GM21737 (cell line): ENCODE results near the gene VSX1.

Experiments used
- ATAC-seq: cut with Tn5 transposase; IDR thresholded peaks from one replicate; pipeline ENCODE4 v1.9.1; 2021; ENCODE audit warnings: mild to moderate bottlenecking, moderate library complexity; ENCODE audit not compliant: unreplicated experiment

The VSX1 gene

DNA sequence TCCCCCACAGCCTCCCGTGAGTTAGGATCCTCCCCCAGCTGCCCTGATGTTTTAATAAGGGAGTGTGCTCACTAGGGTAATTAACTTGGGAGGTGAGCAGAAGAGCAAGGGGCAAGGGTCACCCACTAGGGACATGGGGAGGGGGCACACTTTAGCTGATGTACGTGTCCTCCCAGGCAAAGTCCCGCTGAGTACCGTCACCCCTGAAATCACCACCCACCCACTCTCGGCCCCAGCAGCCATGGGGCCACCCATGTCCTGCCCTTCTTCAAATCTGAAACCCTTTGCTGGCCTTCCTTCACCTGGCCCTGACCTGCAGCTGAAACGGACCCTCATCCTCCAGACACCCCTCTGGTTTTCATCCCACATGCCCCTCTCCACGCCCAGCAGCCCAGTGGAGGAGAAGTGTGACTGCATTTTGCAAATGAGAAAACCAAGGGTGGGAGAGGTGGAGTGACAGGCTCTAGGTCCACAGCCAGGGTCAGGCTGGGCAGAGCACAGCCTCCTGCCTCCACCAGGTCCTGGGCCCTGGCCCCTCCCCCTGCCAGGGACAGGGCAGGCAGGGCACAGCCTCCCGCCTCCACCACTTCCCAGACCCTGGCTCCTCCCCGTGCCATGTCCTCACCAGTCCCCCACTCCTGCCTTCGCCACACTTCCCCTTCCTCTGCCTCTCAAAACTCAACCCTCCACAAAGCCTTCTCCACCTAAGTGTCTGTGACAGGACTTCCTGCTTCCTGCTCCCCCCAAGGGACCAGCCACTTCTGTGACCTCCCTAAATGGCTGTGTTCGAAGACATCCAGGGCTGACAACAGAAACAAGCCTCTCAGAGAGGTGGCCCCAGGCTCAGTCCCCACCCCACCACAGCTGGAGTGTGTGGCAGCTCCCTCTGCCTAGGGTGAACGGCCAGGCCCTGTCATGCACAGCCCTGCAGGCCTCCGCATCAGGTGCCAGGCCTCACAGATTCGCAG is 39.1 kb downstream of the VSX1 start:
- ATAC-seq, result peak; percentile 91

DNA sequence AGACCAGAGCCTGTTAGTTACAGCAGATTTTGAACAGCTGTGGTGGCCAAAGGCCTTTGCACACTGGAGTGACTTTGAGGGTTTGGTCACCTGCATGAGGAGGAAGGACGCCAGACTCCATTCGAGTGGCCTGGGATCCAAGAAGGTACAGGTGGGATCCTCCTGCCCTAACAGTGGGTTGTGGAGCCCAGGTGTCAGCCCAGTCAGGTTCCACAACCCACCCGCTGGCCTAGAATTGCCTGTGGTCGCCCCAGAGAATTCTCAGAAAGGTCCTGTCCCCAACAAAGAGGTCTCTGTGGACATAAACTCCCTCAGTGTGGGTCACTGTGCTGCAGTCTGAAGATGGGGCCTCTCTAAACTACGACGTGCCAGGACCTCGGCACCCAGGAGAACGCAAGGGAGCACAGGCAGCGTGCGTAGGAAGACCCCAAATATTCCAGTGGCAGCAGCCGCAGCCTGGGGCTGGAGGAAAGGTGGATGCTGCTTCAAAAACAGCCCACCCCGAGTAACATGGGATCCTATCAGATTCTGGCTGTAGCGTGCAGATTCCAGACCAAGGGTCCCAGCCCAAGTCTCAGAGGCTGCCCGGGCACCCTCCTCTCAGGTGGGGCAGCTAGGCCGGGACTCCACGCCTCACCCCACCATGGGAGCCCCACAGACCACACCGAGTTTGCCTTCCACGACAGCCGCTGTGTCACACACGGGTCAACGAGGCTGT is 40.0 kb downstream of the VSX1 start:
- ATAC-seq, result no peak

DNA sequence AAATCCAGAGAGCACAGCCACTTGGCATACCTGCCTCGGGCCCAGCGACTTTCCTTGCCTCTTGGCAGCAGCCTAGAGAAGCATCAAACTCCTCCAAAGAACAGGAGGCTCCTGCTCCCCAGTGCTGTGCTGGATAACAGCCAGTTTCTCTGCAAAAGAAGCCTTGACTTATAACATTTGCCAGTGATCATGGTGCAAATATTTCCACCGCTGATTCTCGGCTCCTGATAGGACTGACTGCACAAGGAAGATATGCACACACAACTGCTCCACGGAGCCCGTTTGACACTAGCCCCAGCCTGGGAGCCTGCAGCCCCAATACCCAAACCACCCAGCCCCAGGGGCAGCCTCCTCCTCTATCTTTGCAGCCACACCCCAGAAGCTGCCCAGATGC is 41.5 kb downstream of the VSX1 start:
- no peak for ATAC-seq

DNA sequence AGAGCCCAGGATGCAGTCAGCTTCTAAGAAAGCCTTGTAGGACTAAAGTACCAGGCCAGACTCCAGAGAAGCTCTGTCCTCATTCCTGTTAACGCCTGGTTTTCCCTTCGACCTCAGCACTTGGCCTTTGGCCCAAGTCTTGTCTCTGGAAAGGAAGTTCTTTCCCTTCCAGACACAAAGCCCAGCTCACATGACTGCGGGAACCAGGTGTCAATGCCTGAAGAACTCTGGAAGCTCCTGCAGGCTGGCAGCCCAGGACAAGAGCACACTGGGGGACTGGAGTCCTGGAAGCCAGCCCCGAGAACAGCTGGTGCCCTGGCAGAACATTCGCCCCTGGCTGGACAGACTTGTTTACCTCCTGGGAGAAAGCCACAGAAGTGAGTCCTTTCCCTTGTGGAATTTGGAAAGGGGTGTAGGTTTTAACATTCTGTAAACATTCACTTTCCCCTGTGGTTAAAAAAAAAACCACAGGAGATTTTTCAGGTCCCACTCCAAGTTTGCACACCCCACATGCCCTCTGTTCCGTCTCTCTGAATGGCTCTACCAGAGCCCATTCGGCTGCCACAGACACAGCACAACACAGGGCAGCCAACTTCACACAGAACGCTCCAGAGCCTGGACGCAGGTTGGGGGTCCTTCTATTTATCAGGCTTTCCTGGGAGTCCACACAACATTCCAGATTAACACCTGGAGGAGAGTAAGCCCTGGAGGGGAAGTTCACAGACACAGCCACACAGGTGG is 42.1 kb downstream of the VSX1 start:
- no peak for ATAC-seq

DNA sequence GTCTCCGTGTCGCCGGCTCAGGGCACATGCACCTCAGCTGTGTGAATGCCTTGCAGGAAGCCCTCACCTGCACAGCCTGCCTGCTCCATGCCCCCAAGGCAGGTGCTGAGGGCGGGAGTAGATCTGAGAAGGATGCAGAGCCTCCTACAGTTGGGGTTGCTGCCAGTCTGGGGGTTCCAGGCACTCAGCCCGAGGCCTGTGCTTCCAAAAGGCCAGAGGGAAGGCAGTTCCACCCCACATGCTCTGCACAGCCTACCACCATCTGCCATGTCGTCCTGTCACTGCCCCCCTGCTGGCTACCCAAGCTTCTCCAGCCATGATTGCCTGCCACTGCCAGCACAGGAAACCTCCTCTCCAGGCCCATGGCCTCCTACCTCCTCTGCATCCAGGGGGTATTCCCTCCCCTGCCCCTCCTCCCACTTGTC is 43.3 kb downstream of the VSX1 start:
- ATAC-seq, result no peak

DNA sequence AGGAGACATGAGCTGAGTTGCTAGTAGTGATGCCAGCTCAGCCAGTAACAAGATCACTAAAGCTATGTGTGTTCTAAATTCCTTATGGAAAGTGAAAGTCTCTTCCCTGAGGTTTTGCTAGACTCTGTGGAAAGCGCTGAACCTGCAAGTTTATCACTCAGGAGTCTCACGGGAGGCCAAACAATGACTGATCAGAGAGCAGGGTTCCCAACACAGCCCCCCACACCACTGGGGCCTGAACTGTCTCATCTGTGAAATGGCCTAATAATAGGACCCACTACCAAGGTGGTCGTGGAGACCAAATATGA is 43.9 kb downstream of the VSX1 start:
- ATAC-seq, result no peak

DNA sequence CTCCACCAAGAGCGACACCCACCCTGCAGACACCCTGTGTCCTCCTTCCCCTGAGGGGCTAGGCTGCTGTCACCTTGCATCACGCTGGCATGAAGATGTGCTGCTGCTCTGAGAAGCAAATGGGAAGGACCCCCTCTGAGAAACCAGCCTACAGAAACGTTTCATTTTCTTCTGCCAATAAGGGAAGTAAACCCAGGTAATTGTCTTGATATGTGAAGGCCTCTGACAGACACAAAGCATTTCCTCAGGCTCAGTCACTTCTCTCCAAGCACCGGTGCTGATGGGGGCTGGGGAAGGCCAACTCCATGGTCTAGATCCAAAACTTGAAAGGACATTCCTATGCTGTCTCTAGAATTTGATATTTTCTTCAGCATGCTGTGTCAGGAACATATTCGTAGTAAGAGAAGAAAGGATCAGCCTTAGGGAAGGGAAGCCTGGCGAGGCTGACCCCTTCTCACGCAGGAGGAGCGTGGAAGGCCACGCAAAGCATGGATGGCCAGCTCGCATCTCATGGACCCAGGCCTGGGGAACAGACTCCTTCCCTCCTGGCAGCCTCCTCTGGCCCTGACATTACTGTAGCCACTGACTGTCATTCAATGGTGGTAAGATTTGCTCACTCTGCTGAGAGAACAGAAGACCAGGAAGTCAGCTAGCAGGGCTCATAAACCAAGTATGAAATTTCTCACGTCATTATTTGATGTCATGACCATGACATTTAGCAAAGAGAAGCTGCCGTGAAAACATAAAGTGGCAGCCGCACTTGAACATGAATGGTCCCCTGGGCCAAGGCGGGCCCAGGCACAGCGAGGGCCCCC is 44.4 kb downstream of the VSX1 start:
- ATAC-seq, result no peak

DNA sequence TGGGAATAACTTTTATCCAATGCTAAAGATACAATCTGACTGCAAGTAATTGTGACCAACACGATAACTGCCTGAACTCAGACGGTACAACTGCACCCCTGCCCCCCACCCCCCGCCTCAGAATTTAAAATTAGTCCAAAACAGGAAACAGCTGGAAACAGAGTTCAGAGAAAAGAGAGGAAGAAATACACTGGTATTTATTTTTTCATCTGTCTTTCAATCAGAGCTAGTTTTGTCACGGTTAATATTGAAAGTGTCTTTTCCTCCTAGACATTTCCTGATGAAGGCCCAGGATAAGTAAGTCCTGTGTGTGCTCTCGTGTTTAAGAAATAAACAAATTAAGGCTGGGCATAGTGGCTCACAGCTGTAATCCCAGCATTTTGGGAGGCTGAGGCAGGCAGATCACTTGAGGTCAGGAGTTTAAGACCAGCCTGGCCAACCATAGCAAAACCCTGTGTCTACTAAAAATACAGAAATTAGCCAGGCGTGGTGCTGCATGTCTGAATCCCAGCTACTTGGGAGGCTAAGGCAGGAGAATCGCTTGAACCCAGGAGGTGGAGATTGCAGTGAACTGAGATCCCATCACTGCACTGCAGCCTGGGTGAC is 45.5 kb downstream of the VSX1 start:
- no peak for ATAC-seq

DNA sequence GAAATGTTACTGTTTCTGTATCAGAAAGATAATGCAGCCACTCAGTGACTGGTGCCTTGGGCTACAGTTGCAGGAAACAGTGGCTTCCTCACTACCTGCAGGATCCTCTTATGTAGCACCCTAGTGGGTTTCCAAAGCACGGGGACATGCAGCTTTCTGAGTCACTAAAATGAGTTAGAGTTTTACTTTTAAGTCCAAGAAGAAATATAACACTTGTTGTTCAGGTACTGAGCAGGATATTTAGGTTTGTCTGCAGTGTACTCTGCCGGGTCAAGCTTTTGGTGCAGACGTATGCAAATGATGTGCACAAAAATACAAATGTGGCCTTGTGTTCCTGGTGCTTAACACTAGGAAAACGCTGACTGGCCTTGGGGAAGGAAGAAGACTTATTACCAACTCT is 46.0 kb downstream of the VSX1 start:
- ATAC-seq, result no peak

DNA sequence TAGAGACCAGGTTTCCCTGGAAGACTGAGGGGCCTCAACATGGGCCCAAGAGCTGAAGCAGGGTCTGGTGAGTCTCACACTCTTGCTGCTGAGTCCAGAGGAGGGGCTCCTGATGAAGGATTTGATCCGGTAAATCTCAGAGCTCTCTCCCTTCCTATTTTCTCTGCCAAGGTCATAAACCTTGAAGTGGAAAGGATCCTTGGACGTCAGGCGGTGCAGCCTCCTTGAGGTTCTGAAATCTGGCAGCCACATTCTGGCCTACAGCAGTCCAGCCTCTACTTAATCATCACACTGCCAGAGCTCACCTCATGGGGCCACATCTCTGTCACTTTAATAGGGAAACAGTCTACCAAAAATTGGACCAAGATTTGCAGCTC is 48.0 kb downstream of the VSX1 start:
- no peak for ATAC-seq

DNA sequence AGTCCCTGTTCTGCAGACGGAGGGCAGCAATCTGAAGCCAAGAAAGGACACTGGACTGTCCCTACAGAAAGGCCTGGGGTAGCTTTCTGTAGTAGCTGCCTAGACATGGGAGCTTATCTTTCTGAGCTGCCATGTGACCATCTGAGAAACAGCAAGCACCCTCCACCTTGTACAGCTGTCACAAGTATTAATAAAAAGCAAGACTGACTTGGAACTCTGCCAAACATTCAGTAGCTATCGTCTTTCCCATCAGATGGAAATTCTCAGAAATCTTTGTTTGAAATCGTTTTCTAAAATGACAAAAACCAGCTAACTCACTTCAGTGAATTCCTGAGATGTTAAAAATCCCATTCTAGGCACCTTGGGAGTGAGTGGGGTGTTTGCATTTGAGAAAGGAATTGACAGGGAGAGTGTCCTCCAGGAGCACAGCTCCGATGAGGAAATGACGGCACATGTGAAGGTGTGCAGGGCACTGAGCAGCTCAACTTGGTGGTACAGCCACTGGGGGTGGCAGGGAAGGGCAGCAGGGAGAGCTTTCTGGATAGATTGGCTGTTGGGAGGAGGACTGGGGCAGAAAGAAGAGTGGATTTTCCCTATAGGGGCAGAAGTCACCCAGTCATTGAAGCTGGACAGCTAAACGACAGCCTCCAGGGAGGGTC is 48.5 kb downstream of the VSX1 start:
- ATAC-seq, result no peak

DNA sequence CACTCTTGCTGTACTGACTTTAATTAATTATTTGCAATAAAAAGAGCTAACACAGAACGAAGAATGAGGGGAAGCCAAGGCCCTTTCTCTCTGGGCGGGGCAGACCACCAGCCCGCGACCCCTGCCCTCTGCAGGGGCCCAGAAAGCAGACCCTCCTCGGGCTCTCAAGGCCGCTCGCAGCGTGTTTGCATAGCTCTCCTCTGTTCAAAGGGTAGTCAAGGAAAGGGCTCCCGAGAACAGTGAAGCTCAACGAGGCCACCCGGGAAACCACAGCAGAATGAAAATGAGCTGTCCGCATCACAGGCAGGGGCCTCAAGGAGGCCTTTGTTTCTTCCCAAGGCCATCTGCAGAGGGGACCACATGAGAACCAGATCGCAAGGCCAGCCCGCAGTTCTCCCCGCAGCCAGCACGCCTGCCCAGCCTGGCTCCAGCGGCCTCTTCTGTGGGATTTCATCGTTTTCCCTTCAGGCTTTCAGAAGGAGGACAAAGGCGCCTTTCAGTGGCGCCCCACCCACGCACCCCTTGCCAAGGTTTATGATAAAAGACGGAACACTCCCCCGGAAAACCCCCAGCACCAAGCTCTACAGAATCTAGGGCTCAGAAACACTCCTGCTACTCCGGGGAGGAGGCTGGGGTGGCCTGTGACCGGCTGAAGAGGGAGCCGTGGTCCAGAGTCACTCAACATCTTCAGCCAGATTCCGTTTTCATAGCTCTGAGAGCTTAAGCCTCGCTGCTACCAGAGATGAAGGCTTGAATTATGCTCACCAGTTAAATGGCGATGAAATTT is 49.3 kb downstream of the VSX1 start:
- ATAC-seq, result no peak

DNA sequence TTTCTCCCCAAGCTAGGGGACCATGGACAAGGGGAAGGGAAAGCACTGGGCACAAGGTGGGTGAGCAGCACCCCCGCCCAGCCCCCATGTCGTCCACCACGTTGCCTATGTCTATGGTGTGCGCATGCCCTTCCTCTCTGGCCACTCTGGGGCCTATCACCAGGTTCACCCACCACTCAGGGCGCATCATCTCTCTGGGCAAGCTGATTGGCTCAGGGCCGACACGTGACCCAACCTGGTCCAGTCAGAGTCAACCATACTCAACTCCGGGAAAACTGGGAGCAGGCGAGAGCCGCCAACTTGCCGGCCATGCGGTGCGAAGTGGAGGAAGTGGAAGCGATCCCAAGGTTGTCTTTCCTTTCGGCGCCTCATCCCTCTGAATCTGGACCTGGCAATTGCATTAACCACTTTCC is 49.9 kb downstream of the VSX1 start:
- no peak for ATAC-seq

DNA sequence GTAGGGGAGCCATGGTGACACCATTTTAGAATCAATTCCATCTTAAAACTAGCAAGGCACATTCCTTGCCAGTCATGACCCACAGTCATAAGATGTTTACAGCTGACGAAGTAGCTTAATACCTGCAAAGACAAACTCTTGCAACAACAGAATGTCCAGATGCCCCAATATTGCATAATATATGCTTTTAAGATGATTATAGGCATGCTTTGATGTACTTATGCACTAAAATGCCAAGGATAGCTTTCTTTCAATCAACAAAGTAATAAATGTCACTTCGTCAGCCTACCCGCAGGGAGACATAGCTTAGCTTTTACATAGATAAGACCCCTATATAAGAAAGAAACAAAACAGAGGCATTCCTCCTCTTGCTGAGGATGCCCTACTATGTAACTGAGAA is 50.7 kb downstream of the VSX1 start:
- no peak for ATAC-seq

DNA sequence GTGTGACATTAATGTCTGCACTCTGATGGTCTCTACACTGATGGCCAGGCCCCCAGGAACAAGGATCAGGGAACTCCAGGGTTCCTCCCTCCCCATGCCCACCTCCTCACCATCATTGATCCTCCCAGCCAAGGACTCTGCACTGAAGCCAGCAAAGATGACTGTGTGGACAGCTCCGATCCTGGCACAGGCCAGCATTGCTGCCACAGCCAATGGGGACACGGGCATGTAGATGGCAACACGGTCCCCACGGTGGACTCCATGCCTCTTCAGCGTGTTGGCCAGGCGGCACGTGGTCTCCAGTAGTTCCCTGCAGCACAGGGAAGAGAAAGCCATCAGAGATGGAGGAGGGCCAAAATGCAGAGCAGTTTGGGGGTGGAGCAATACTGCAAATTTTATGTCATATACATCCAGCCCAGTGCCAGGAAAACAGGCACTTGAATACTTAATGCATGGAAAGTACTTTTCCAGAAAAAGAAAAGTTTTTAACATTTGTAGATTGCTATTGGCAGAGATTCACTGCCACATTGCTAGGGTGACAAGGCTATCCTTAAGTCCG is 51.2 kb downstream of the VSX1 start:
- ATAC-seq, result no peak

DNA sequence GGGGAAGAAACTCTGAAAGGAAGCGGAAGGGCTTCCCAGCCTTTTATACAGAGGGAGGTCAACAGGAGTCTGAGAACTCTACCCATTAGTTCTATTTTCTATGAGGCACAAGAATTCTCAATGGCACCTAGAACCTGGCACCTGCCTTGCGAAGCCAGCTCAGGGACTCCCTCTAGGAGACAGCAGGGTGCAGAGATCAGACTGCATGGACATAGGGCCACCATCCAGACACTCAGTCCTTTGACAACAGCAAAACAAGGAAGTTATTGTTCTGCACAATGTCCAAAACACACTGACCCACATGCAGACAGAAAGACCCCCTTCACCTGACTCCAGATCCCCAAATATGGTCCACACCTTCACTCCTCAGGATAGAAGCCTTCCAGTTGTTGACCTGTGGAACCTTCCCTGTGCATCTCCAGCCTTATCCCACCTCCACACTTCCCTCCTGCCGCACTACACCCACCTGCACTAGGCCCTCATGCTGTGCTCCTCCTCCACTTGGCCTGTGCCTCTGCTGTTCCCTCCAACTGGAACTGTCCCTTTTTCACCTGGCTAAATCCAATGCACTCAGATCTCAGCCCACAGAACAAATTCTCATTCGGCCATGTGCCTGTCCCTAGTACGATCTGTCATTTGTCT is 51.8 kb downstream of the VSX1 start:
- ATAC-seq, result no peak

DNA sequence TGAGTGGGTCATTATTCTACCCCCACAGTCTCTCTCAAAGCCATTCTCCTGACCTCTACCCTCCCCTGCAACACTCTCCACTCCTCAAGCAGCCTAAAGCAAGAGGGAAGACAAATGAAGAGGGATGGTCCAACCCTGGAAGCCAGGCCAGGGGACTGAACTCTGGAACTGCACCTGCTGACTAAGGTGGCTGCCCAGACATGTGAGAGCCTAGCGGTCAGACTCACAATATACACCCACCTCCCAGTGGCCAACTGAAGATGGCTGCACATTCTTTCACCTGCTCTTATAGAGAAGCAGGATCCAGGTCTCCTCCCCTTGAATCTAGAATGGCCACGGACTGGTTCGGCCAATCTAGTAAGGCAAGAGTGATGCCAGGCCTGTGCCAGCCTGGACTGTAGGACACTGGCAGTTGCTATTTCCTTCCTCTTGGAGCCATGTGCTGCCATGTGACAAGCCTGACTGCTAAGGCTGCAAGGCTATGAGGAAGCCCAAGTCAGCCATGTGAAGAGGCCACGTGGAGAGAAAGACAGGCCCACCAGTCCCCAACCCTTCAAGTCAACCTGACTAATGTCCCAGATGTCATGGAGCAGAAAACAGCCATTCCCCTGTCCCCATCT is 55.8 kb downstream of the VSX1 start:
- ATAC-seq, result no peak
